Smooth muscle cell (in vitro differentiated cells): ENCODE results near the gene USH2A. TPM values are rescaled to one million over a fixed set of nuclear protein-coding genes. Genes with fewer than 3 reads are reported as not detected.
A peak's percentile ranks its signal among the peaks of the same experiment; 100 is the strongest.

Experiments
- DNase-seq: peaks from one replicate; lab custom pipeline; 2025; ENCODE audit not compliant: unreplicated experiment; lab: John Stamatoyannopoulos, UW
- H2AFZ ChIP-seq: fragments of 200-600 bp; sonication (generic); 2 replicates; pipeline ENCODE4 v1.6.0; 2016; ENCODE audit warnings: antibody characterized with exemption, low read depth, mild to moderate bottlenecking
- H3F3A ChIP-seq: fragments of 200-600 bp; sonication (generic); 2 replicates; pipeline ENCODE4 v1.6.0; 2017; ENCODE audit warnings: antibody characterized with exemption, low read depth
- H3K27ac ChIP-seq: fragments of 200-600 bp; sonication (generic); 2 replicates; pipeline ENCODE4 v1.5.1; 2016; ENCODE audit warnings: low read depth, mild to moderate bottlenecking
- H3K27me3 ChIP-seq: fragments of 200-600 bp; sonication (generic); 2 replicates; pipeline ENCODE4 v1.6.1; 2016; ENCODE audit warnings: low read depth, mild to moderate bottlenecking
- H3K36me3 ChIP-seq: fragments of 200-600 bp; sonication (generic); 2 replicates; pipeline ENCODE4 v1.5.1; 2016; ENCODE audit warnings: low read depth
- H3K4me1 ChIP-seq: fragments of 200-600 bp; sonication (generic); 2 replicates; pipeline ENCODE4 v1.5.1; 2016; ENCODE audit warnings: low read depth
- H3K4me2 ChIP-seq: fragments of 200-600 bp; sonication (generic); 2 replicates; pipeline ENCODE4 v1.6.0; 2016; ENCODE audit warnings: mild to moderate bottlenecking
- H3K4me3 ChIP-seq: fragments of 200-600 bp; sonication (generic); 2 replicates; pipeline ENCODE4 v1.5.1; 2016; ENCODE audit warnings: mild to moderate bottlenecking
- H3K79me2 ChIP-seq: fragments of 200-600 bp; sonication (generic); 2 replicates; pipeline ENCODE4 v1.6.0; 2016; ENCODE audit warnings: low read depth, mild to moderate bottlenecking
- H3K9ac ChIP-seq: fragments of 200-600 bp; sonication (generic); 2 replicates; pipeline ENCODE4 v1.6.0; 2016; ENCODE audit warnings: low read depth
- H3K9me3 ChIP-seq: fragments of 200-600 bp; sonication (generic); replicated peaks from 2 replicates; pipeline ENCODE4 v1.5.1; 2016; ENCODE audit warnings: low read depth
- H4K20me1 ChIP-seq: fragments of 200-600 bp; sonication (generic); 2 replicates; pipeline ENCODE4 v1.6.0; 2016; ENCODE audit warnings: low read depth
- WGBS: methylation state at CpG from one replicate; pipeline ENCODE4 v1.1.7; 2016; ENCODE audit warnings: low lambda C conversion rate; 5-methylcytosine and 5-hydroxymethylcytosine counted together
- polyA plus RNA-seq: library from polyadenylated mRNA; unstranded; fragments of >200 nt; fragmentation: Nextera tagmentation; extraction: Ambion mirVana; gene quantifications from 2 replicates; pipeline ENCODE4 v1.2.1, GENCODE V29; 2016
- total RNA-seq: library from RNA; depleted of rRNA; stranded (reverse); fragments of >200 nt; gene quantifications from 2 replicates; pipeline ENCODE4 v1.2.3, GENCODE V29; 2014
- TF ChIP-seq, protein P1 (sequence below): fragments of 200-600 bp; sonication (generic); IDR thresholded peaks from 2 replicates; pipeline ENCODE4 v1.5.1; 2017; ENCODE audit warnings: borderline replicate concordance, mild to moderate bottlenecking, antibody characterized with exemption; ENCODE audit not compliant: insufficient read depth, poor library complexity, severe bottlenecking

USH2A gene
- total and polyA plus RNA-seq, 2 experiments from 2014 or later = under 0.01 TPM; not detected in 1

DNA sequence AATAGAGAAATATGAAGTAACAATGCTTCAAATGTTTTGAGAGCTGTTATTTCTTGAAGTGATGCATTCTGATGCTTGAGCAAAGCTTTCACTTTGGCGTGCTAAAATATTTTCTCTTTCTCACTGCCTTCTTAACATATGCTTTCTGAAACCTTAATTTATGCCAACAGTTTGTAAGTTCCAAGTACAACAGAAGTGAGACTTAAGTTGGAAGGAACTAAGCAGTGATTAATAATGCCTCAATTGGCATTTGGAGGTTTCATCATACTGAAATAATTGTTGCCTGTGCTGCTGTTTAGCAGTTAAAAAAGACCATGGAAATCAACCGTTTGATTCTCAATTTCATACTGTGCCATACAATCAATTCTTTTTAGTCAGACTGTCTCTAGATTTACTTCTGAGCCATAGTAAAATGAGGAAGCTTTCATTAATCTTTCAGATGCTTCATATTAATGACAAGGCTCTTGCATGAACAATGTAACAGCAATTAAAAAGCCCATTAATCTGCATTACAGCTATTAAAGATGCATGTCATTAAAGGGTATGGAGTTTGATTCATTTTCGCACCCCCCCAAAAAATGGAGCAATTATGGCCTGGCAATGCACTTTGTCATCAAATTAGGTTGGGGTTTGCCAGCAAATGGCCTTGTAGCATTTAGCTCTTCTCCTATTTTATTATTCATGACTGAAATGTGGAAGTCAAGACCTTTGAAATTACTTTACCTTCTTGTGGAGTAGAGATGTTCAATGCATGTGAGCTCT lies 375.3 kb downstream of the USH2A start:
- H3K36me3 ChIP-seq = no peaks in the 10 kb centered on the region
- no peaks in the 10 kb centered on the region for H4K20me1 ChIP-seq
- H3K27ac ChIP-seq = no peak overlapping the region
- no peaks in the 10 kb centered on the region for H3K4me1 ChIP-seq
- 90% methylated on average over 3 of the region's 3 CpGs for WGBS
- no peak overlapping the region for H3K4me2 ChIP-seq
- DNase-seq = no peak
- H2AFZ ChIP-seq = no peak overlapping the region
- H3F3A ChIP-seq = no peaks in the 10 kb centered on the region
- no peaks in the 10 kb centered on the region for H3K9me3 ChIP-seq
- TF ChIP-seq, protein P1, sequence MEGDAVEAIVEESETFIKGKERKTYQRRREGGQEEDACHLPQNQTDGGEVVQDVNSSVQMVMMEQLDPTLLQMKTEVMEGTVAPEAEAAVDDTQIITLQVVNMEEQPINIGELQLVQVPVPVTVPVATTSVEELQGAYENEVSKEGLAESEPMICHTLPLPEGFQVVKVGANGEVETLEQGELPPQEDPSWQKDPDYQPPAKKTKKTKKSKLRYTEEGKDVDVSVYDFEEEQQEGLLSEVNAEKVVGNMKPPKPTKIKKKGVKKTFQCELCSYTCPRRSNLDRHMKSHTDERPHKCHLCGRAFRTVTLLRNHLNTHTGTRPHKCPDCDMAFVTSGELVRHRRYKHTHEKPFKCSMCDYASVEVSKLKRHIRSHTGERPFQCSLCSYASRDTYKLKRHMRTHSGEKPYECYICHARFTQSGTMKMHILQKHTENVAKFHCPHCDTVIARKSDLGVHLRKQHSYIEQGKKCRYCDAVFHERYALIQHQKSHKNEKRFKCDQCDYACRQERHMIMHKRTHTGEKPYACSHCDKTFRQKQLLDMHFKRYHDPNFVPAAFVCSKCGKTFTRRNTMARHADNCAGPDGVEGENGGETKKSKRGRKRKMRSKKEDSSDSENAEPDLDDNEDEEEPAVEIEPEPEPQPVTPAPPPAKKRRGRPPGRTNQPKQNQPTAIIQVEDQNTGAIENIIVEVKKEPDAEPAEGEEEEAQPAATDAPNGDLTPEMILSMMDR = no peak
- no peaks in the 10 kb centered on the region for H3K27me3 ChIP-seq
- H3K9ac ChIP-seq = no peak overlapping the region
- no peak overlapping the region for H3K4me3 ChIP-seq
- no peaks in the 10 kb centered on the region for H3K79me2 ChIP-seq

DNA sequence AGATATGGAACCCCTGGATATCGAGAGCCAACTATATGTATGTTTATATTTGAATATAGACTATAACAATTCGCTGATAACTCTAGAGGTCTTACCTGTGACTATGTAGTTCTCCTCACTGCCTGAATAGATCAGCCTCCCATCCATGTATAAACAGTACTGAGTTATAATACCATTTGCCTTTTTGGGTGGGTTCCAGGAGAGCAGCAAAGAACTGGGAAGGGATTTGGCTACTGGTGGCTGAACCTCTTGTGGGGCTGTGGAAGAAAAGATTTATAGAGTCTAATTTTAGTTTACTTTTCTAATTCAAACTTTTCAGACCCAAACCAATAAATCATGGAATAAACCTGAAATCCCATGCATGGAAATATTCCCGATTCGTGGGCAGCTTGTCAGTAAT lies 376.9 kb downstream of the USH2A start:
- H3K36me3 ChIP-seq = no peaks in the 10 kb centered on the region
- no peaks in the 10 kb centered on the region for H4K20me1 ChIP-seq
- no peaks in the 10 kb centered on the region for H3F3A ChIP-seq
- no peaks in the 10 kb centered on the region for H3K9me3 ChIP-seq
- TF ChIP-seq, protein P1 = no peak
- H3K4me1 ChIP-seq = no peaks in the 10 kb centered on the region
- H3K4me2 ChIP-seq = no peak overlapping the region
- no peak overlapping the region for H2AFZ ChIP-seq
- no peaks in the 10 kb centered on the region for H3K79me2 ChIP-seq
- H3K27me3 ChIP-seq = no peaks in the 10 kb centered on the region
- H3K9ac ChIP-seq = peak overlapping the region; percentile 13
- no peak overlapping the region for H3K27ac ChIP-seq
- DNase-seq = no peak
- H3K4me3 ChIP-seq = no peak overlapping the region
- WGBS = 94% methylated on average over 4 of the region's 4 CpGs

DNA sequence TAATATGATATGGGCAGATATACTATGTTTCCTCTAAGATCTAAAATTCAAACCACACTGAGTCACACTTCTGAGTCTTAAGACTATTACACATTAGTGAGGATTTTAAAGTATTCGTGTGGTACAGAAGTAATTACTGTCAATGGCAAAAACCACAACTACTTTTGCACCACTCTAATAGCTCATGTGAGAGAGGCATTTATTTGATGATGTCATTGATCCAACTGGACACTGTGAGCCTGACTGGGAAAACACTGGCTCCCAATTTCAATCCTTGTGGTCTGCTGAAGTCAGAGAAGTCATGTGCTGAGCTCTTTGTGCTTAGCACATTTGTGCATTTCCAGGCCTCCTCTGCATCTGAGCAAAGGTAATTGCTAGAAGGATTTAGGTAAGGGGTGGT lies 377.8 kb downstream of the USH2A start:
- H3K27ac ChIP-seq = peak overlapping the region; percentile 44
- no peak overlapping the region for H2AFZ ChIP-seq
- WGBS = 11% methylated on average over 1 of the region's 1 CpG
- no peak overlapping the region for H3K4me3 ChIP-seq
- H3K27me3 ChIP-seq = no peaks in the 10 kb centered on the region
- H3K79me2 ChIP-seq = no peaks in the 10 kb centered on the region
- H3F3A ChIP-seq = no peaks in the 10 kb centered on the region
- peak overlapping the region; percentile 13 for H3K9ac ChIP-seq
- DNase-seq = no peak
- H3K4me1 ChIP-seq = no peaks in the 10 kb centered on the region
- no peaks in the 10 kb centered on the region for H3K36me3 ChIP-seq
- no peaks in the 10 kb centered on the region for H3K9me3 ChIP-seq
- TF ChIP-seq, protein P1 = no peak
- H3K4me2 ChIP-seq = no peak overlapping the region
- no peaks in the 10 kb centered on the region for H4K20me1 ChIP-seq

DNA sequence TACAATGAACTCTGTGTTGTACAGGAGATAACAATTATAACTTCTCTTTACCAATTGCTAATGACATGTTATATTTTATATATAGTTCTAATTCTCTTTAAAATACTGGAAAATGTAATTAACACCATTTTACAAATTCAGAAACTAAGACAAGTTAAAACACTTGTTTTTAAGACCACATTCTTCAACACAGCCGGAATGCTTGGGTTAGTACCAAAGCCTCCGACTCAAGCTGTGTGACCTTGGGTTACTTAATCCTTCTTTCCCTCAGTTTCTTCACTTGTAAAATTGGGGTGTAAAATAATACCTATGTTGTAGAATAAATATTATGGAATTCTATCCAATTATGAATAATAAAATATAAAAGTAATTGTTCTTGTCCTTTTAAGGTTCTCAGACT lies 378.7 kb downstream of the USH2A start:
- Histone ChIP-seq H3K36me3 (no peaks in the 10 kb centered on the region), H3K4me3 (no peak overlapping the region), H3K4me1 (no peaks in the 10 kb centered on the region), H3K27me3 (no peaks in the 10 kb centered on the region), H4K20me1 (no peaks in the 10 kb centered on the region), H3K4me2 (no peak overlapping the region), H3K79me2 (no peaks in the 10 kb centered on the region), H3K9ac (no peak overlapping the region), H2AFZ (no peak overlapping the region), H3K9me3 (no peaks in the 10 kb centered on the region), H3F3A (no peaks in the 10 kb centered on the region), H3K27ac (peak overlapping the region; percentile 4)
- 74% methylated on average over 2 of the region's 2 CpGs for WGBS
- DNase-seq = no peak
- TF ChIP-seq, protein P1 = no peak
